Smooth muscle cell (in vitro differentiated cells): ENCODE data around the gene DRD1. TPM values are rescaled to one million over a fixed set of nuclear protein-coding genes. Genes with fewer than 3 reads are reported as not detected.
A peak's percentile ranks its signal among the peaks of the same experiment; 100 is the strongest.

Experiments
- DNase-seq: peaks from one replicate; lab custom pipeline; 2025; ENCODE audit not compliant: unreplicated experiment; lab: John Stamatoyannopoulos, UW
- H2AFZ ChIP-seq: fragments of 200-600 bp; sonication (generic); 2 replicates; pipeline ENCODE4 v1.6.0; 2016; ENCODE audit warnings: antibody characterized with exemption, low read depth, mild to moderate bottlenecking
- H3F3A ChIP-seq: fragments of 200-600 bp; sonication (generic); 2 replicates; pipeline ENCODE4 v1.6.0; 2017; ENCODE audit warnings: antibody characterized with exemption, low read depth
- H3K27ac ChIP-seq: fragments of 200-600 bp; sonication (generic); 2 replicates; pipeline ENCODE4 v1.5.1; 2016; ENCODE audit warnings: low read depth, mild to moderate bottlenecking
- H3K27me3 ChIP-seq: fragments of 200-600 bp; sonication (generic); 2 replicates; pipeline ENCODE4 v1.6.1; 2016; ENCODE audit warnings: low read depth, mild to moderate bottlenecking
- H3K36me3 ChIP-seq: fragments of 200-600 bp; sonication (generic); 2 replicates; pipeline ENCODE4 v1.5.1; 2016; ENCODE audit warnings: low read depth
- H3K4me1 ChIP-seq: fragments of 200-600 bp; sonication (generic); 2 replicates; pipeline ENCODE4 v1.5.1; 2016; ENCODE audit warnings: low read depth
- H3K4me2 ChIP-seq: fragments of 200-600 bp; sonication (generic); 2 replicates; pipeline ENCODE4 v1.6.0; 2016; ENCODE audit warnings: mild to moderate bottlenecking
- H3K4me3 ChIP-seq: fragments of 200-600 bp; sonication (generic); 2 replicates; pipeline ENCODE4 v1.5.1; 2016; ENCODE audit warnings: mild to moderate bottlenecking
- H3K79me2 ChIP-seq: fragments of 200-600 bp; sonication (generic); 2 replicates; pipeline ENCODE4 v1.6.0; 2016; ENCODE audit warnings: low read depth, mild to moderate bottlenecking
- H3K9ac ChIP-seq: fragments of 200-600 bp; sonication (generic); 2 replicates; pipeline ENCODE4 v1.6.0; 2016; ENCODE audit warnings: low read depth
- H3K9me3 ChIP-seq: fragments of 200-600 bp; sonication (generic); replicated peaks from 2 replicates; pipeline ENCODE4 v1.5.1; 2016; ENCODE audit warnings: low read depth
- H4K20me1 ChIP-seq: fragments of 200-600 bp; sonication (generic); 2 replicates; pipeline ENCODE4 v1.6.0; 2016; ENCODE audit warnings: low read depth
- CTCF ChIP-seq: fragments of 200-600 bp; sonication (generic); IDR thresholded peaks from 2 replicates; pipeline ENCODE4 v1.5.1; 2017; ENCODE audit warnings: borderline replicate concordance, mild to moderate bottlenecking, antibody characterized with exemption; ENCODE audit not compliant: insufficient read depth, poor library complexity, severe bottlenecking
- WGBS: methylation state at CpG from one replicate; pipeline ENCODE4 v1.1.7; 2016; ENCODE audit warnings: low lambda C conversion rate; 5-methylcytosine and 5-hydroxymethylcytosine counted together
- polyA plus RNA-seq: library from polyadenylated mRNA; unstranded; fragments of >200 nt; fragmentation: Nextera tagmentation; extraction: Ambion mirVana; gene quantifications from 2 replicates; pipeline ENCODE4 v1.2.1, GENCODE V29; 2016
- total RNA-seq: library from RNA; depleted of rRNA; stranded (reverse); fragments of >200 nt; gene quantifications from 2 replicates; pipeline ENCODE4 v1.2.3, GENCODE V29; 2014

Gene DRD1
- total and polyA plus RNA-seq, 2 experiments from 2014 or later, result 0.32 to 1.3 TPM

GRCh38 chr5:175467983-175468690 is 24.2 kb upstream of the DRD1 start:
- Histone ChIP-seq H3K9ac (no peak overlapping the region), H3K36me3 (no peaks in the 10 kb centered on the region), H3K27ac (peak overlapping the region; percentile 32), H3K9me3 (no peaks in the 10 kb centered on the region), H3K4me3 (peak overlapping the region; percentile 9), H3F3A (no peaks in the 10 kb centered on the region), H3K4me1 (no peaks in the 10 kb centered on the region), H2AFZ (peak overlapping the region; percentile 91), H3K27me3 (no peaks in the 10 kb centered on the region), H3K4me2 (peak overlapping the region; percentile 78), H4K20me1 (no peaks in the 10 kb centered on the region), H3K79me2 (no peaks in the 10 kb centered on the region)
- no peak for TF ChIP-seq CTCF
- no peak for DNase-seq
- WGBS, result 31% methylated on average over 11 of the region's 11 CpGs

- no peak overlapping the region for H2AFZ ChIP-seq
- H3K9ac ChIP-seq, result no peak overlapping the region
- no peak overlapping the region for H3K27ac ChIP-seq
- no peaks in the 10 kb centered on the region for H3K79me2 ChIP-seq
- no peaks in the 10 kb centered on the region for H3K36me3 ChIP-seq
- WGBS, result 56% methylated on average over 5 of the region's 5 CpGs
- no peak overlapping the region for H3K4me2 ChIP-seq
- no peaks in the 10 kb centered on the region for H3K9me3 ChIP-seq
- no peak overlapping the region for H3K4me3 ChIP-seq
- no peak for DNase-seq
- no peaks in the 10 kb centered on the region for H3K27me3 ChIP-seq
- no peaks in the 10 kb centered on the region for H4K20me1 ChIP-seq
- no peak for TF ChIP-seq CTCF
- H3F3A ChIP-seq, result no peaks in the 10 kb centered on the region
- H3K4me1 ChIP-seq, result no peaks in the 10 kb centered on the region
Measured at GRCh38 chr5:175466700-175467318, 22.8 kb upstream of the DRD1 start.

GRCh38 chr5:175465282-175465681 is 21.3 kb upstream of the DRD1 start:
- no peaks in the 10 kb centered on the region for H3K27me3 ChIP-seq
- H4K20me1 ChIP-seq, result no peaks in the 10 kb centered on the region
- no peak for DNase-seq
- H3K4me1 ChIP-seq, result no peaks in the 10 kb centered on the region
- H2AFZ ChIP-seq, result no peak overlapping the region
- H3F3A ChIP-seq, result no peaks in the 10 kb centered on the region
- H3K9ac ChIP-seq, result no peak overlapping the region
- H3K9me3 ChIP-seq, result no peaks in the 10 kb centered on the region
- H3K36me3 ChIP-seq, result no peaks in the 10 kb centered on the region
- no peaks in the 10 kb centered on the region for H3K79me2 ChIP-seq
- no peak overlapping the region for H3K4me3 ChIP-seq
- WGBS, result 55% methylated on average over 3 of the region's 3 CpGs
- no peak overlapping the region for H3K27ac ChIP-seq
- no peak for TF ChIP-seq CTCF
- H3K4me2 ChIP-seq, result no peak overlapping the region

- Histone ChIP-seq H3K4me2 (no peak overlapping the region), H3K79me2 (no peaks in the 10 kb centered on the region), H2AFZ (peak overlapping the region; percentile 41), H3K36me3 (no peaks in the 10 kb centered on the region), H4K20me1 (no peaks in the 10 kb centered on the region), H3K9ac (no peak overlapping the region), H3K9me3 (no peaks in the 10 kb centered on the region), H3K27me3 (no peaks in the 10 kb centered on the region), H3K4me1 (no peaks in the 10 kb centered on the region), H3K27ac (no peak overlapping the region), H3K4me3 (no peak overlapping the region), H3F3A (no peaks in the 10 kb centered on the region)
- TF ChIP-seq CTCF, result no peak
- WGBS, result 9% methylated on average over 3 of the region's 3 CpGs
- DNase-seq, result no peak
Measured at GRCh38 chr5:175464942-175465233, 20.9 kb upstream of the DRD1 start.
